H1 (cell line): ENCODE measurements around the gene DSCAM.

Experiments
- CBX5 ChIP-seq: fragments of 300-800, 300-1000 bp; sonication (generic); IDR thresholded peaks from 2 replicates; pipeline ENCODE4 v1.7.1; 2016; ENCODE audit warnings: antibody characterized with exemption, low read length, low read depth
- CTCF ChIP-seq, 3 experiments: IDR thresholded peaks; 1 replicate in 2 of 3; 2 replicates in 1 of 3; pipeline versions ENCODE4 v1.5.1 to v1.6.1; 2011; ENCODE audit warnings: low read length in 3 of 3, mild to moderate bottlenecking in 3 of 3, inconsistent platforms in 2 of 3, low read depth in 1 of 3, moderate library complexity in 1 of 3; ENCODE audit not compliant: insufficient read depth in 1 of 3; ENCODE audit errors: control extremely low read depth in 1 of 3
- GABPA ChIP-seq: IDR thresholded peaks from 2 replicates; pipeline ENCODE4 v1.6.1; 2011; ENCODE audit warnings: mild to moderate bottlenecking, low read length, moderate library complexity, borderline replicate concordance; ENCODE audit not compliant: insufficient read depth
- RAD21 ChIP-seq, 2 experiments: IDR thresholded peaks in 1 of 2; conservative IDR thresholded peaks in 1 of 2; 2 replicates each; pipeline ENCODE4 v1.6.1; 2011; ENCODE audit warnings: low read depth in 2 of 2, low read length in 2 of 2, improper control_type of control experiment in 1 of 2, inconsistent platforms in 1 of 2, mild to moderate bottlenecking in 1 of 2, moderate library complexity in 1 of 2
- SIRT6 ChIP-seq: IDR thresholded peaks from one replicate; pipeline ENCODE4 v1.7.1; 2012; ENCODE audit warnings: low read length, inconsistent platforms

DNA sequence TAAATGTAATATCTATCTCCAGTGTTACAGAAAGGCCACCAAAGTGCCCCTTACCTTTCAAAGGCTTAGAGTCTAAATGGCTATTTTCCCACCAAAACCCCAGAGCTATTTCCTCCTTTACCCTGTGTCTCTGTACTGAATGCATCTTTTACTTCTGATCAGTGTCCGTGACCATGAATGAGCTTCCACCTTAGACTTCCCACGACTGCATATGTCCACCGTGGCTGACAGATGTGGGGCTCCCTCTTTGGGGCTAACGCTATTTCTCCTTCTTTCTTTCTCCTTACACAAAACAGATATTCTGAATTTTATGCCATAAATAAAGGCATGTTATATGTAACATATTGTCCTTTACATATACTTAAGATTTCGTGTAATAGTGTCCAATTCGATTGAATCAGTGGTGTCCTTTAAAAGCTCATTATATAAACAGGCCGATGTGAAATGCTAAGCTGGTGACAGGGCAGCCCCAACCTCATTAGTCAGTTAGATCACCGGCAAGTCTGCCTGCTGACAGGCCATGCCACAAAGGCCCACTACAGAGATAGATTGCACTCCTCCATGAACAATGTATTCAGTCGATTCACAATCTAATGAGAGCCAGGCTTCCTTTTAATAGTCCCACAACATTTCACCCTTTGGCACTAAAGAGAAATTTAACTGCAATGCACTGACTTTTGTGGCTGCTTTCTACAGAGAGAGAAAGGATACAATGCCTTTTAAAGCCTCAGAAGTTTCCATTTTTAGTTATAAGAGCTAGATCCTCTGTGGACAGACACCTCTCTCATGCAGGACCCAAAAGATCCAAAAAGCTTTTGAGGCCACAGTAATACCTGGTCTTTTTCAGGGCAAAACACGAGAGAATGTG, 681.8 kb downstream of the DSCAM start:
- no peak for TF ChIP-seq CTCF (IDR thresholded peaks at IDR 0.05; ENCODE audit: control extremely low read depth in 1 of 3, insufficient read depth in 1 of 3, low read depth in 1 of 3, low read length in 3 of 3)
- TF ChIP-seq RAD21 (IDR thresholded peaks at IDR 0.05 in 1 of 2, conservative IDR thresholded peaks at IDR 0.05 in 1 of 2; ENCODE audit: low read depth in 2 of 2, low read length in 2 of 2), result no peak
- no peak for TF ChIP-seq GABPA
- no peak for TF ChIP-seq SIRT6
- no peak for TF ChIP-seq CBX5
